COR-L47 (cell line): ENCODE data around the gene ACRBP.

Experiments
- DNase-seq: peaks from one replicate; lab custom pipeline; 2025; lab: John Stamatoyannopoulos, UW

The ACRBP gene

DNA sequence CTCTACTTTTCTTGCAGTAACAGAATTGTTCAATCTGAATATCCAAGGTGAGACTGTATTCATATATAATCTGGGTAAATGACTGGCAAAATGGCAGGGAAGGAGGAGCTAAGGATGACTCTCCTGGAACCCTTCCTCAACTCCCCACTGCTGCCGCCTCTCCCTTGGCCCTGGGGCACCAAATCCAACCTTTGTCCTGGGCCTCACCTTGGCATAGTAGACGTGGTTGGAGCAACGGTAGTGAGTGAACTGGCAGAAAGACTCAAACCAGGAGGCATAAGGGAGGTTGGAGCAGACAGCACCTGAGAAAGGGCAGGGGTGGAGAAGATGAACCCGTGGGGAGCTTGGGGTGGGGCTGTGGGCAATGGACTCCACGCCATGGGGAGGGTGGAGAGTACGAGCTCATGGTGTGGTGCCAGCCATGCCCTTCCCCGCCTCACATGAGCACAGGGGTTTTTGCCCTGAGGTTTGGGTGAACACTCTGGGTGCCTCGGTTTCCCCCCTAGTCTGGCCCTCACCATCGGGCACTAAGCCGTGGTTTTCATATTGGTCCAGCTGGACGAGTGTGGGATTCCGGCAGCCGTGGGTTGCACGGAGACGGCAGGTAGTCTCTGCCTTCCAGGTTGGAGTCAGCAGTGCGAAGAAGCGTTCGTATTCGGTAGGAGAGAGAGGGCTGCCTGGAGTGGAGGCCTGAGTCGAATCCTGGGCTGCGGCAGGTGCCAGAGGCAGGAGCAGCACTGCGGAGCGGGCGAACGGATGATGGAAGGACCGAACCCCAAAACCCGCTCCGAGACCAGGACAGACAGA, 753 bp downstream of the ACRBP start:
- DNase-seq = no peak

DNA sequence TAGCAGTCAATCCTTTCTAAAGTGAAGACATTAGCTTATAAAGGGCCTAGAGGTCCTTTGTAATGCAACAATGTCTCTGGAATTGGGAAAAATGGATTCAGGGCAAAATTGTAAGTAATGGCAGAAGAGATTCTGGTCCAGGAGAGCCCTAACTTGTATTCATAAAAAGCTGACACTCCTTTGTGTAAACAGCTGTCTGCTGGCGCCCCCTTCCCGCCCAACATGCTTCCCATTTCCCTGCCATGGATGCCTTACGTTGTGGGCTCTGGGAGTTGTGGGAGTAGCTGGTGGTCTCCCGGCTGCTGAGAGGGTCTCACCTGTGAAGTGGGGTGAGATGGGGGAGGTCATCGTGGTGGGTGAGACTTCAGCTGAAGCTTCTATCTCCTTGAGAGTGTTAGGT, 2.3 kb downstream of the ACRBP start:
- peak; percentile 4 for DNase-seq

DNA sequence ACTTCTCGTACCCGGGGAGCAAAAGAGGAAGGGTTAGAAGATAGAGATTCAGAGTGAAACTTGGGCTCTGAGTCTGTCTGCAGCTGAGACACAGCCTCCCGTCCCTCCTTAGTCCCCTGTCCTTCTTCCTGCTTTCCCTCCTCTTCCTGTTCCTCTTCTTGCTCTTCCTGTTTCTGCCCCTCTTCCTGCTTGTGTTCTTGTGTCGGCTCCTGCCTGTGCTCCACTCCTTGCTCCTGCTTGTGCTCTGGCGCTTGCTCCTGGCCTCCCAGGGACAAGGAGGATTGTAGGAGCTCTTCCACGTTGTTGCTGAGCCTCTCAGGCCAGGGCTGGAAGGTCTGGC, 3.0 kb downstream of the ACRBP start:
- DNase-seq = no peak

DNA sequence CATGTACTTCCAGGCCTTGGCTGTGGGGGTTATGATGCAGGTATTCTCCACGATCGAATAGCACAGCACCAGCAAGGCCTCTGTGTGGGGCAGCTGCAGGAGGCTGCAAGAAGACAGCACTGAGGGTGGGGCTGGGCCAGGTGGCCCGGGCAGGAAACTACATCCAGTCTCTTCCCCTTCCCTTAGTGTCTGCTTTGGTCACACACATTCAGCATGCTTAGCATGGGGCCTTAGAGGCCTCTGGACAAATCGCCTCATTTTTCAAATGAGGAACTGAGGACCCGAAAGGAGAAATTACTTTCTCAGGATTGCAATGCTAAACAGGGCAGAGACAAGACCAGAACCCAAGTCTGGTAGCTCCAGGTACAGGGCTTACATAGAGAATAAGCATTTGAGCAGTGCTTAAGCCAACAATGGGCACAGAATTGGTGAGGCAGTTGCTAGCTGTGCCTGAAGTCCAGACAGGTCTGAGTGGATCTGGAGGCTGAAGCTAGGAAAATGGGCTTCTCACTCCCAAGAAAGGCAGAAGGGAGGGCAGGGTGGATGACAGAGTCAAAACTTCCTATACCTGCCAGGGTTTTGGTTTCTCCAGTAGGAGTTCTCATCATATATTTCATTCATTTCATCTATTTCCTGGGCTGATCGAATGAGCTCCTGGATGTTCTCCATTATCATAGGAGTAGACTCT, 3.5 kb downstream of the ACRBP start:
- DNase-seq = no peak

DNA sequence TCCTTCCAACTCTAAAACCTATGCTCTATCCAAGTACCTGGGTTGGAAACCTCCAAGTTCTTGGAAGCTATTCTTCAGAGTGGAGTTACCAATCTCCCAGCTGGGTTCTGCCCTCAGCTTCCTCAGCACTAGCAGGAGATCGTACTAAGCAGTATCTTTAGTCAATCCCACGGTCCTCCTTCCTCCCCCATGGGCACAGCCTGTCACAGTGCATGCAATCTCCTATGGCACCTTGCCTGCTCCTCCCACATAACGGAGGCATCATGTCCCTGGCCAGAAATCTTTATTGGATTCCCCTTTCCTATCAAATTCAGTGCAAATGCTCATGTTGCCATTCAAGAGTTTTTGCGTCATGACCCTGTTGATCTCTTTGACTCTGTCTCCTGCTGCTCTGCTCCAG, 6.1 kb downstream of the ACRBP start:
- no peak for DNase-seq

DNA sequence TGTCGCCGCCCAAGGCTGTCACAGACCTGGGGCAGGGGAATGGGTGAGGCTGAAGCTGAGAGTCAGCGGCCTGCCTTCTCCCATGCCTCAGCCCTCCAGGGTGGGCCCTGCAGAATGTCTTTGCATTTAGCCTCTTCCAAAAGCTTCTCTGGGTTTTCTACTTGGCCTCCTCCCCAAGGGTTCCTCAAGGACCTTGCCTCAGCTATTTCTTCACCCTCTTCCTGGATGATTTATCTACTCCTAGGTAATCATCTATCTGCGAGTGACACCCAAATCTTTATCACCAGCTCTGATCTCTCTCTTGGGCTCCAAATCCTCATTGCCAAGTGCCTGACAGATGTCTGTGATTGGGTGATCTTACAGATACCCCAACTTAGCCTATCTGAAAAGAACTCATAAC, 6.7 kb downstream of the ACRBP start:
- DNase-seq = no peak

DNA sequence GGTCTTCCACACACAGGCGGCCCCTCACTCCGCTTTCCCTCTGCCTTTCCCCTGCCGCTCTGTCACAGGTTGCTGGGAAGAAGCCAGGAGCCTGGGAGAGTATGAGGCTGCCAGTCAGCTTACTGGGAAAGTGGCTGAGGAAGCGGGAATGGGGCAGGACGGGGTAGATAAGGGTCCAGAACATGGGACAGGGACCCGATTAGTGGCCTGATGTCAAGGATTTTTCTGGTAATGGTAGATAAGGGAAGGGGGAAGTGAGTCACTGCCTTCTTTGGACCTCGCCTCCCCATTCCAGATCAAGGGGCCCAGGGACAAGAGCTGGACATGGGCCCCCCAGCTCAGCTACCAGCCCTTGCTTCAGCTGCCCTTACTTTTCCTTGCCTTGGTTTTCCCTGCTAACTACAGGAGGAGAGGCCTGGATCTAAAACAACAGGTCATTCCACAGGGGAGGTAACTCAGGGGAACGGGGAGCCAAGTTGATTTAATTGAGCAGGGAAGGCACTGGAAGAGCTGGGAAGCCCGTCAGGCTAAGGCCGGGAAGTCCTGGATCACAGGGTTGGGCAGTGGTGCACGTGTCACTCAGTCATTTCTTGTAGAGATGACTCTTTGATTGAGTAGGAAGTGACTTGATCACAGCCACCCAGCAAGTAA, 8.0 kb downstream of the ACRBP start:
- DNase-seq = no peak

DNA sequence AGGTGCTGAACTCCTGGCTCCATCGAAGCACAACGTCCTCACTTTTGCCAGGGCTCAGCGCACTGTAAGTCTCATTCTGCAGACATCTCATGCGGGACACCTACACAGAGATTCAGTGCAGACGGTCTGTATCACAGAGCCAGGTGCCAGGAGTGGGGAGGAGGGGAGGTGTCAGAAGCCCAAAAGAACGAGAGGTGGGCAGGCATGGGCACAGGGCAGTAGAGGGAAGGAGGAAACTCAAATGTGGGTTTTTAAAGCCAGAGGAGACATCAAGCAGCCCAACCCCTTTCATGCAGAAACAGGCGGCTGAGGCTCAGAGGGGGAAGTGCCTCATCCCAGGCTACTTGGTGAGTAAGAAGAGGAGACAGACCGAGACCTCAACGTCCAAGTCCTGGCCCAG, 8.9 kb downstream of the ACRBP start:
- DNase-seq = no peak

DNA sequence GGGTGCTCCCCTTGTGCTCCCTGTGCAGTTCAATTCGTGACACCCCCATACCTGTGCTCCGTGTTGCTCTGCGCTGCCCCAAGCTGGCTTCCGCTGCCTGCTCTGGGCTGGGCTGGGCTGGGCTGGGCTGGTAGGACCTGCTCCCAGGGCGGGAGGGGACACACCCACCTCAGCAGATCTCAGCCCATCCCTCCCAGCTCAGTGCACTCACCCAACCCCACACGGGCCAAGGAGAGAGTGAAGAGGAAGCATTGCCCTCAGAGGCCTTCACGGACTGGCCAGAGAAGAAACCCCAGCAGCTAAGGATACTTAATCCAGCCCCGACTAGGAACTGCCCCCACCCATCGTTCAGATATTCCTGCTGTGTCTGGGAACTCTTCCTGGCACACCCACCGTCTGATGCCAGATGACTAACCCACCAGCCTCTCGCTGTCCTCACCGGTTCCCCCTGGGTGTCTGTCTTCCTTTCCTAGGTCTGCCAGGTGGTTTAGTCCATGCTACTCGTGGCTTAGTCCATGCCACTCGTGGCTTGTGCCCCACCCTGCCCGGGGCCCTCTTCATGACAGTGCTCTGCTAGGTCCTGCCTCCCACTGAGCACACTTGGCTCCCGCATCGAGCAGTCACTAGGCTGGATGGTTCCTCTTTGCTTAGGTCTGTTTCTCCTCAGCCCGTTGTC, 11.2 kb downstream of the ACRBP start, which contains the start of gene LPAR5:
Gene LPAR5, minus strand, starts transcription at position 104 of the 676 bp plus-strand sequence. CDS start 14,711 bp downstream, outside the sequence.
- DNase-seq = no peak

DNA sequence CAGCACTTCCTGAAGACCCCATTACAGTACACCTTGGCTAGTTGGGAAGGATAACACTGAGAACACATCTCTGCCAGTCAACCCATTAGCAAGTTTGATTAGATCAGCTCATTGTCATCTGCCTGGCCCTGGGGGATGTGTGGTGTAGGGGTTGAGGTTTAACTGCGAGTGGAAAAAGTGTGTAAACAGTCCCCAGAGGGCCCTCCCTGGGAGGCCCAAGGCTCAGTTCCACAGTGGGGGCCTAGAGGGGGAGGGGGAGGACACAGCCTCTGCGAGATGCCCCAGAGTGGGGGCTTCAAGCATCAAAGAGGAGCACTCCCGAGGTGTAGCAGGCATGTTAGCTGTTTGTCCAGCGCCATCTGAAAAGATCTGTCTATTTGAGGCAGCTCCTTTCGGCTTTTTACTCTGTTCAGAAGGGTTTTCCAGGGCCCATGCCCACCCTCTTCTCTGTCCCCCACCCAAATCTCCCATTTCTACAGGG, 11.8 kb downstream of the ACRBP start:
- DNase-seq = no peak

DNA sequence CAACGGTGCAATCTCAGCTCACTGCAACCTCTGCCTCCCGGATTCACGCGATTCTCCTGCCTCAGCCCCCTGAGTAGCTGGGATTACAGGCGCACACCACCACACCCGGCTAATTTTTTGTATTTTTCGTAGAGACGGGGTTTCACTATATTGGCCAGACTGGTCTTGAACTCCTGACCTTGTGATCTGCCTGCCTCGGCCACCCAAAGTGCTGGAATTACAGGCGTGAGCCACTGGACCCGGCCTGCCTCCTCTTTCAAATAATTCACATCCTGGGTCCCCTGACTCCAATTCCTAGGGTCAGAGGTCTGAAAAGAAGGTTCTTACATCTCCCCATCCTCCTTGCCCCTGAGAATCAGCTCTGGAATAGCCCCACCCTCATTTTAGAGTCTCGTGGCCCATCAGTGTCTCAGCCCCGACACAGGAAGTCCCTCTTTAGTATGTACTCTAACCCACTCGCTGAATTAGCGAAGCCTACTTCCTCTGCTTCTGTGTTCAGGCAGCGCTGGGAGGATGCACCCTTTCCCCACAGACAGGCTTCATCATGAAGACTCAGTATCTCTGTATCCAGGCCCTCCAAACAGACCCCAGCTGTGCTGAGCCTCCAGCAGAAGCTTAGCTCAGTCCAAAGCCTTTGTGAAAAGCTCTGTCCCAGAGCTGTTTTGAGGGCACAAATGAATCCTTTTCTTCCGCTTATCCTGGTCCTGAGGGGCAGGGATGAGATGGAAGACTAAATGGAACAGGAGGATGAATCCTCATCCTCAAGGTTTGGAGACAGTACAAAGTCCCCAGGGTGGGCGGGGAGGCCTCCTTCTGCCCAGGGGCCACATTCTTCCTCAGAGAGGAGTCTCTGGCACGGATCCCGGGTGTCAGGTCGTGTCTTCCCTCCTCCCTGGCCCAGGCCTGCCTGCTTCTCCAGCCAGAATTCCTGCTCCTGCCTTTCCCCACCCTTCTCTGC, 14.9 kb downstream of the ACRBP start:
- no peak for DNase-seq

DNA sequence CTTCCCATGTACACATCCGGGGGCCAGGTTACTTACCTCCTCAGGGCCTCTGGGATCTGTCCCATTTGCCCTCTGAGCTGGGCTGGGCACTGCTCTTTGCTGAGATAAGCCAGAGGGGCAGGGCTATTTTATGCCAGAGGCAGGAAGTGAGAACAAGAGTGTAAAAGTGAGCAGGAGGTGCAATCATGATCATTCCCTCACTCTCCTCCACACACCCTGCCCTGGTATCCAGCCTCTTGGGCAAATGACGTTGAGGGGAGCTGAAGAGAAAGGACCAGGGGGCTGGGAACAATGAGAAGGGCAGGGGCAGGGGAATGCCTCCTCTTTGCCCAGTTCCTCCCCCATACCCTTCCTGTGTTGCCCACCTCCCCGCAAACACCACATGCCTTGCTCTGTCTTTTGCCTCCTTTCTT, 15.7 kb downstream of the ACRBP start:
- DNase-seq = no peak

DNA sequence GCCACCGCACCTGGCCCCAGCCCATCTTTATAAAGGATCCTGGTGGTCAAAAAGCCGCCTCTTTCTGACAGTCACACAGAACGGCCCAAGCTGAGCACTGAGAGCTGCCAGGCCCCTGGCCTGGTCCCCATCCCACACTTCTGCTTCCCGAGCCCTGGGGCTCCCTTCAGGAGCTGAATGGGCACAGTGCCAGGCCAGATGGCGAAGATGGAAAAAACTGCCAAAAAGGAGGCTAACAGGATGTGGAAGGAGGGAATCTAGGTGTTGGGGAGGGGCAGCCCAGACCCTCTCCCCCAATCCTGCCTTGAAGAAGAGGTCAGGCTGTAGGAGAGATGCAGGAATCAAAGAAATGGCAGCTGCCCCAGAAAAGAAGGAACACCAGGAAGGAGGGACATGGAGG, 16.5 kb downstream of the ACRBP start:
- DNase-seq = no peak

DNA sequence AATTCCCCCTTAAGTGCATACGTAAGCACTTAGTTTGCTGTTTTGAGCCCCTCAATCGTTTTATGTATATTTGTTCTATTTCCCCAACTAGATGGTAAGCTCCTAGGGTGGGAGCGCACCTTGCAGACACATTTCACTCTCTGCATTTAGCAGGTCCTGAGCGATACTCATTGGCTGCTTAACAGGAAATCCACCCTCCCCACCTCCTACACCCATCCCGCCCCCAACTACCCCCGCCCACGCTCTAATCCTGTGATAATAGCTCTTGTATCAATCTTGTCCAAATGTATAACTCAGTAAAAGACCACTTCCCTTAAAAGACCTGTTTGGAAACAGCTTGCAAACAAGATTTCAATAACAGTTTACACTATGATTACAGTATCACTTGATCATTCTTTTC, 19.6 kb downstream of the ACRBP start:
- DNase-seq = peak; percentile 21

DNA sequence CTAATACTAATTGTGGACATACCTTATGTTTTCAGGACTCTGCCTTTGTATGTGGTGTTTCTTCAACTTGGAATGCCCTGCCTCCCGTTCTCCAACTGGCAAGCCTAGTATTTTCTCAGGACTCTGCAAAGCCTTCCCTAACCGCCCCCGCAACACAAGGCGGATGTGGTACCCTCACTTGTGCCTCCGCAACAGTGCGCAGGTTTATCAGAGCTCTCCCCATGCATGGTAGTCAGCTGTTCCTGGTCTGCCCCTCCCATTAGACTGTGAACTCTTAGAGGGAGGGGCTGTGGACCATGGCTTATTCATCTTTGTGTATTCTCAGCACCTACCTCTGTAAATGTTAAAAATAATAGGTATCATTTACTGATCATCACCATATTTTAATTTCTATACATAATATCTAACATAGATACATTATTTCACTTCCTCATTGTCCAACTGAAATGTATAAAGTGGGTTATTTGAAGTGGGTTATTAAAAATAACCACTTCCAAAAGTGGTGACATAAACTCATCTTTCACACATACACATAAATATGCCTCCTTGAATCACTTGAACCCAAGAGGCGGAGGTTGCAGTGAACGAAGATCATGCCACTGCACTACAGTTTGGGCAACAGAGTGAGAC, 20.5 kb downstream of the ACRBP start:
- DNase-seq = no peak

DNA sequence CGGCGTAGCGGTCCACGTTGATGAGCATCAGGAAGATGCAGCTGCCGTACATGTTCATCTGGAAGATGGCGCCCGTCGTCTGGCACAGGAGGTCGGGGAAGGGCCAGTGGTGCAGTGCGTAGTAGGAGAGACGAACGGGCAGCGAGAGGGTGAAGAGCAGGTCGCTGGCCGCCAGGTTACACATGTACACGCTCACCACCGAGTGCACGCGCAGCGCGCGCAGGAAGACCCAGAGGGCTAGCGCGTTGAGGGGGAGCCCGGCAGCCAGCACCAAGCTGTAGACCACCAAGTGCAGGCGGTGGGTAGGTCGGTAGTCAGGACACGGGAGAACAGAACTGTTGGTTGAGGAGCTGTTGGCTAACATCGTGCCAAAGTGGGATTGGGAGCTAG, 26.4 kb downstream of the ACRBP start:
- no peak for DNase-seq

DNA sequence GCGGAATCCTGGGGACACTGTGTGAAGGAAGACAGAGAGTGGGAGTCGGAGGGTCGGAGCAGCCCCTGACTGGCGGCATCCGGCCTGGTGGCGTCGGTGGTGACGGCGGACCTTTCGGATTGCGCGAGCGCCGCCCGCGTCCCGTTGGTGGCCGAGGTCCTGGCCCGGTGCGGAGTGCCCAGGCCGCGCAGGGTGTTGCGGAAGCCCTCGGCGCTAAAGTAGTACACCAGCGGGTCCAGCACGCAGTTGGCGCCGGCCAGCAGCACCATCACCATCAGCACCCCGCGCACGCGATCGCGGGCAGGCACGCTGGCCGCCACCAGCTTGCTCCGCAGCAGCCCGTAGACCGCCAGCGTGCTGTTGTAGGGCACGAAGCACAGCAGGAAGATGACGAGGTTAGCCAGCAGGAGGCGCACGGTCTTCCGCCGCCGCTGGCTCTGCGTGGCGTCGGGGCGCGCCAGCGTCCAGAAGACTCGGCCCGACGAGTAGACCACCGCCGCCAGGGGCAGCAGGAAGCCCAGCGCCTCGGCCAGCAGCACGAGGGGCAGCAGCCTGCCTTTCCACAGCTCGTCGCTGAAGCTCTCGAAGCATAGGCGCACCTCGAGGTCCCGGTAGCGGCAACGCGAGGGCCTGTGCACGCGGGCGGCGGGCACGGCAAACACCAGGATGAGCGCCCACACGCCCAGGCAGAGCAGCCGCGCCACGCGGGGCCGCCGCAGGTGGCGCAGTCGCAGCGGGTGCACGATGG, 26.9 kb downstream of the ACRBP start:
- no peak for DNase-seq

DNA sequence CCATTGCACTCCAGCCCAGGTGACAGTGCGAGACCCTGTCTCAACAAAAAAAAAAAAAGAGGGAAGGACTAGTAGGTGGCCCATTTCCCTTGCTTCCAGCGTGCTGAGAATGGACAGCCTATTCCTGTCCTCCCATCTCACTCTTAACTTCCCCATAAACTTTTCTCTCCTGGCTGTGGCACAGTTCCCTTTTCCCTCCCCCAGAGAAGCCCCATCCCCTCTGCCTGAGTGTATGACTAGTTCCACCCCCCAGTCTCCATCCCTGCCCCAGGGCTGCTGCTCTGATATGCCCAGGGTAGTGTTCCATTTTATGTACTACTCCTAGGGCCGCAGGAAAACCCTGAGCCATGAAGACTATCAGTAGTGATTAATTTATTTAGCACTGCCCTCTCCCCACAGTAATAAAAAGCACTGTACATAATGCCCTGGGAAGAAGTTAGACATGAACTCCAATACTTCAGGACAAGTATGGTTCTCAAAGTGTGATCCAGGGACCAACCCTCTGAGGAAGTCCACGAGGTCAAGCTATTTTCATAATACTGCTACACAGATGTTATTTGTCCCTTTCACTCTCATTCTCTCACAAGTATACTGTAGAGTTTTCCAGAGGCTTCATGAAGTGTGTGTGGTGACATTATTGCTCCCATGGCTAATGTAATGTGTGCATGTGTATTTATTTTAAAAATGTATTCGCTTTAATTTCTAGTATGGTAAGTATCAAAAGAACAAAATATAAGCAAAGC, 28.6 kb downstream of the ACRBP start:
- no peak for DNase-seq

DNA sequence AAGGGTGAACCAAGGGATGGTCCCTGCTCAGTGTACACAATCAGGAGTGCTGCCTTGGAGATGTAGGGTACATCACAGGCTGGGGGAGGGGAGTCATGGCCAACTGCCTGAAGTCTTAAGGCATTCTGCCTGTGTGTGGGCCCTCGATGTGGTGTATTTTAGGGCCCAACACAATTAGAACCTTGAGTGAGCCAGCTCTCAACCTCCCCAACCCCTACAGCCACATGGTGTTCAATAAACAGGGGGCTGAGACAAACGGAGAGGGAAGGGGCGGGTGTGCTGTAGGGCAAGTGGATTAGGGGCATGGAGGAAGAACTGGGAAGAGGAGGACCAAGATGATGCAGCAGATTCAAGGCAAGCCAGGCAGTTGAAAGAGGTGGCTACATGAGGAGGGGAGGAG, 31.4 kb downstream of the ACRBP start:
- no peak for DNase-seq
